Stimulated activated CD4-positive, alpha-beta T cell treated with anti-CD3 and anti-CD28 coated beads, Interleukin-12 subunit alpha, Interleukin-12 subunit beta, amount 100 ng/mL, for 24 hours (primary cell): ENCODE results near the gene IFT172.
"Not testable (repeated sequence)": the region's sequence is repeated elsewhere in the genome, so short reads cannot be mapped to it uniquely, and the experiment has no call there.

Source experiments
- DNase-seq, 2 experiments: peaks; one replicate each; pipeline ENCODE4 v3.0.0-alpha.2; 2020; ENCODE audit warnings: low read depth in 2 of 2

Gene IFT172

DNA sequence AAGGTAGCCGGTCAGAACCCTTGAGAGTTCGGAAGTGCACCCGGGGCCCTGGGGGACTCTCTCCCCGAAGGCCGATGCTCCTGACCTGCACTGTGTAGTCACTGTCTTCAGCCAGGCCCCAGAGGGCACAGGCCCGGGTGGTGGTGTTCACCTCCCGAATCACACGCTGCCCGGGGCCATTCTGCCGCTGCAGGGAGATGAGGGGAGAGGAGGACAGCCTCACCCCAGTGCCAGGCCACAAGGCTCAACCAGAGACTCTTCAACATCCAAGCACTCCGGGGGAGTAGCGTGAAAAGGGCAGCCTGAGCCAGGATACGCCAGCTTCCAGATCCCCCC, 4.4 kb upstream of the IFT172 start:
- DNase-seq, result no peak

DNA sequence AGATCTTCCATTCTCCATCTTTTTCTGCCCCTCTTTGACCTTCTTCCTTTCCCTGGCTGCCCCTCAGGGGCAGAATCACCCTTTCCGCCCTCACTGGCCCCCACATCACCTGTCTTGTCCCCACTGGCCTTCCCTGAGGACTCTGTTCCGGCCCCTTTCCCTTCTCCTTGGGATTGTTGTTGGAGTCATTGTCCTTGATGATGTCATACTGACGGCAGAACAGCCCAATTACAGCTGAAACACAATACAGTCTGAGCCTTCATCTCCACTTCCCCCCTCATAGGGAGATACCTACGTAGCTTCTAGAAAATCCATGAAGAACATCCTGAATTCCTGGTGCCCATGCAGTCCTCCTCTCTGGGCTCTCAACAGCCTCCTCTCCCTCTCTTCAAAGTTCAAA, 3.0 kb upstream of the IFT172 start:
- no peak for DNase-seq

DNA sequence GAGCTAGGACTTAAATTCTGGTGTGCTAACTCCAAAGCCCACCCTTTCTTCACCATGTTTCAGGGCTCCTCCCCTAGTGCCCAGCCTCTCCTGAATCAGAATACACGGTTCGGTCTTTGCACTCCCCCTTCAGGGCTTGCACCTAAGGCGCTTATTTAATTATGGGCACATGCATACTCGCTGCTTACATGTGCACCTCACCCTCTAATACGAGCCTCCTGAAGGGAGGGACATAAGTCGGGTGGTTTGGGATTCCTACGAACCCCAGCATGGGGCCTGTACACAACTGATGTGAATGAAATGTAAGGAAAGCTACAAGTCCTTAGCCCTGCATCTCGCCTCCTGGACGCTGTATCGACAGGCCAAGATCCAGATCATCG, 435 bp downstream of the IFT172 start:
- no peak for DNase-seq

DNA sequence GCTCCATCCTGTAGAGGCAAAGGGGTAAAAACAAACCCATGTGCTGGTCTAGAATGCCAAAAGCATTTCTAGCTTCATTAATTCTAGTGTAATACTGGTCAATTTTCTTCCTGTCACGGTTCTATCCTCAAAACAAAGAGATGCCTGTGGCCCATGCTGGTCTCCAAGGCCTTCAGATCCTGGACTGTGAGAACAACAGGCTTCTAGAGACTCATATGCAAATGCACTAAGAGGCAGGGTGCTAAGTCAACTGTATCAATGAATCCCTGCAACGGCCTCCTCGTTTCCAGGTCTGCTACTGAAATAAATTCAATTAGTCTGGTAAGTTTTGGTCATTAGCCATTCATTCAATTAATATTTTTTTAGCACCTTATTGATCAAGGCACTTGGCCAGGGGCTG, 4.0 kb downstream of the IFT172 start:
- no peak for DNase-seq

DNA sequence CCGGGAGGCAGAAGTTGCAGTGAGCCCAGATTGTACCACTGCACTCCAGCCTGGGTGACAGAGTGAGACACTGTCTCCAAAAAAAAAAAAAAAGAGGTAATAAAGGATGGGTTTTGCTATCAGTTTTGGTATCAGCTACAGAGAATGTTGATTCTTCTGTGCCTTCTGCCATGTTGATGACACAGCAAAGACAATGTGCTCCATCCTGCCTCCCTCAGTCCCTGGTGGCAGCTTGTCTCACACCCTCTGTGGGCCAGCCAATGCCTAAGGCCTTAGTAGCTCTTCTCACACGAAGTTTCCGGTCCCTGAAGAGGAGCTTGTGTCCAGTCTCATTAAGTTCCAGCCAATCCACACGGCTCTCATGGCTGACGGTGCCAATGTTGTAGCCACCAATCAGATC, 17.6 kb downstream of the IFT172 start:
- DNase-seq, result no peak

DNA sequence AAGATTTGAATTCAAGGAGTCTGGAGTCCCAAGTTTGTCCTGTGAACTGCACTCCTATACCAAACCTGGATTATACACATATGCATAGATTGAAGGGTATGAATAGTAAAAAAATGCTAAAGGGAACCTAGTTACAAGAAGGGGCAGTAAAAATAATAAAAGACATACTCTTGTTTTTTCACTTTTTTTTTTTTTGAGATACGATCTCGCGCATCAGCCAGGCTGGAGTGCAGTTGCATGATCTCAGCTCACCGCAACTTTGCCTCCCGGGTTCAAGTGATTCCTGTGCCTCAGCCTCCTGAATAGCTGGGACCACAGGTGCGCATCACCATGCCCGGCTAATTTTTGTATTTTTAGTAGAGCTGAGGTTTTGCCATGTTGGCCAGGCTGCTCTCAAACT, 25.1 kb downstream of the IFT172 start:
- no peak for DNase-seq

DNA sequence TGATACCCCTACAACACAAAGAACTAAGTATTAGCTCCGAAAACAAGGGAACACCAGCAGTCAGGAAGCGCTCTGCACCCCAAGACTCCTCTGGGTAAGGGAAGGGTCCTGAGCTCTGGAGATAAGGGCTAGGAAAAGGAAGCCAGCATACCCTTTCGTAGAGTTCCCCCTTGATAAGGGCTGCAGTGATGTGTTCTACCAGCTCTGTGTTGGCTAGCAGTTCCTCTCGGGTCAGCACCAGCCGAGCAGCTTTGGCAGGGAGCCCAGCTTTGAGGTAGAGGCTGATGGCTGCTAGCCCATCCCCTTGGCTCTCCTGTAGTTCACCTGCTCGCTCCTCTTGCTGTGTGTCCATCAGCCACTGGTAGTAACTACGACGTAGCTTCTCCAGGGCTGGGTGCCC, 28.4 kb downstream of the IFT172 start:
- no peak for DNase-seq

DNA sequence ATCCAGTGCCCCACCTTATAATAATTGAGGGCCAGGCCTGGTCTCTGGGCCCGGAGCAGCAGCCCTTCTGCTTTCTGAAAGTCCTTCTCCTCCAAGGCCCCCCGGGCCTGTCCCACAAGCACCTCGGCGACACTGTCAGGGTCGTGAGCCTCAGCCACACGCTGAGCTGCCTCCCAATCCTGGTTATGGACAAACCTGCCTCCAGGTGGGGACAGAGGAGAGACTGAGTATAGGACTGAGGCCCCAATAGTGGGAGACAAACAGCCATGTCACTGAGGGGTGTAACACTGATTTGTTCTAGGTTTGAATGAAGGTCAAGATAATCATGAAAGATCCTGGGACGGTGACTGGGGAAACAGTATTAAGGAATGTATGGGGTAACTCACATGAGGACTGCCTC, 35.6 kb downstream of the IFT172 start:
- no peak for DNase-seq

DNA sequence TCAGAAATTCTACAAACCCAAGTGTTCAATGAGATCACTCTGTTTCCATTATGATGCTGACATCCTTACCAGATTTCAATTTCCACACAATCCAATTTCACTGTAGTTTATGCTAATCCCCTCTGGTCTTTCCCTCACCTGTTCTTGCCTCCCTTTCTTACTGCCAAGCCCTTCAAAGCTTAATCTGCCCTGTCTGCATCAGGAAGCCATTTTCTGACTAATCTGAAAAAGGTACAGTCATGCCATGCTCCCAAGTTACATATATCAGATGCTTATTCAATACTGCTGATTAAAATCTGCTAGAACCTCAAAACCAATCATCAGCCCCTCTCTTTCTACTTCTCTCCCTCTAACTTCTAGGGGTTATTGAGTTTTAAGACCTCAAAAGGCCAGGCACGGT, 38.4 kb downstream of the IFT172 start:
- DNase-seq, result no peak

DNA sequence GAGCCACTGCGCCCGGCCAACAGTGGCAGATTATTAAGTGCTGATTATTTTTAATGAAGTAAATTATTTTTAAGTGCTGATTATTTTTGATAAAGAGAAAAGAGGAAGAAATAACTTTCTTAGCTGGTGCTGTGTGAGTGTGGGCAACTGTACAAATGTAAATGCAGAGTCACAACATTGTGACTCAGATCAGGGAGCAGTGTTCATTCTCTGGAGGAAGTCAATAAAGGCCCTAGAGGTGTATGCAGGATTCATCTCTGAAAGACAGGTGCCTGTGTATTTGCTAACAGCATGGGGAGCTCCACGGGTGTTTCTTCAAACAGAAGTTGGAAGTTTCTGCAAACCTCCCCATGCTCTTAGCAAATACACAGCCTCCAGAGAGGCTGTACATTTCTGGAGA, 41.2 kb downstream of the IFT172 start:
- DNase-seq, result no peak

DNA sequence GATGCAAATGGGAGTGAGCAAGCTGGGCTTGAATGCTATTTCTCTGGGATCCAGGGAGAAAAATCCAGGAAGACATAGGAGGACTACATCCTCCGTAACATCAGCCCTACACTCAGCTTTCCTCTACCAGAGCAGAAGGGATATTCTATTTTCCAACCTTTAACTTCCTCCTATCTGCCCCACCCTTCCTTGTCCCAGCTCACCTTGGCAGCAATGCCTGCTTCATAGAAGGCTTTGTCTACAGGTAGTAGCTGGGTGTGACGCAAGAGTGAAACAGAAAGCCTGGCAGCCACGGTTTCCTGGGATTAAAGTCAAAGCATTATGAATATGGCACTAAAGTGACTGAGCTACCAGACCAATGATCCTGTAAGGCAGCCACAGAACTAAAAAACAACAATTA, 43.5 kb downstream of the IFT172 start:
- DNase-seq, result no peak

DNA sequence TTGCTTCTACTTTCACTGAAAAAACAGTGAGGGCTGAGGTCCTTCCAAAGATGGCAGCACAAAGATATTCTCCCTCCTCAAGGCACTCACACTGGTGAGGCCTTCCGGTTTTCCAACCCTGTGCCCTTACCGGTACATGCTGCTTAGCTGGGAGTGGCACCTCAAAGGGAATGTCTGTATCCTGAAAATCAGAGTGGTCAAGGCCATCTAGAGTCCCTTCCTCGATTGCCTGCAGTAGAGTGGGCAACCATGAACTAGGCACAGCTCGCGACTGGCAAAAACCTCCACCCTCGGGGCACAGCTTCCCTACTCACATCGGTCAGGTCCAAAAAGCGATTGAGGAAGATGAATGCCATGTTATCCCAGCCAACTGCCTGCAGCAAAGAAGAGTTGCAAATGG, 43.9 kb downstream of the IFT172 start:
- DNase-seq, result no peak

DNA sequence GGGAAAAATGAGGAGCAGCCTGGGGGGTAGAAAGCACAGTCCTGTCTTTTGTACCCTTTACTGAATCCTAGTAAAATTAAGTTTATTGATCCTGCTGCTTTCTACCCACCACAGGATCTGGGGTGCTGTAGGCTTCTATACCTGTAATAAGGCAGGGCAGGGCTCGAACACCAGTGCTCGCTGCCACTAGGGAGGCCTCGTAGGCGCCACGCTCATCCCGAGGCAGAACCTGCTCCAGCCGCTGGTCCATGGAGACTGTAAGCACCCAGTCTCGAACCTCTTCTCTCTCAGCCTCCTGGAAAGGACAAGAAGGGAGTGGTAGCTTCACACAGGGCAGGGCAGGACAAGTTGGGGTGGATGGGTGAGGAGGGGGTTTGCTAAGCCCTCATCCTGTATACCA, 44.4 kb downstream of the IFT172 start:
- no peak for DNase-seq

DNA sequence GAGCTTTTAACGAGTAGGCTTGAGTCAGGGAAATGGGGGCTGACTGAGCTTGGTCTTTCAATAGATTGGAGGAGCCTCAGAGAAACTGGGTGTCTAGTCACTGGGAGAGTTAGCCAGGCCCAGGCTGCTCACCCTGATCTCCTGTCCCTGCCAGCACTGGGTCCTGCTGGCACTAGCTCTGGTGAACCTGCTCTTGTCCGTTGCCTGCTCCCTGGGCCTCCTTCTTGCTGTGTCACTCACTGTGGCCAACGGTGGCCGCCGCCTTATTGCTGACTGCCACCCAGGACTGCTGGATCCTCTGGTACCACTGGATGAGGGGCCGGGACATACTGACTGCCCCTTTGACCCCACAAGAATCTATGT, 46.6 kb downstream of the IFT172 start:
- no peak for DNase-seq

DNA sequence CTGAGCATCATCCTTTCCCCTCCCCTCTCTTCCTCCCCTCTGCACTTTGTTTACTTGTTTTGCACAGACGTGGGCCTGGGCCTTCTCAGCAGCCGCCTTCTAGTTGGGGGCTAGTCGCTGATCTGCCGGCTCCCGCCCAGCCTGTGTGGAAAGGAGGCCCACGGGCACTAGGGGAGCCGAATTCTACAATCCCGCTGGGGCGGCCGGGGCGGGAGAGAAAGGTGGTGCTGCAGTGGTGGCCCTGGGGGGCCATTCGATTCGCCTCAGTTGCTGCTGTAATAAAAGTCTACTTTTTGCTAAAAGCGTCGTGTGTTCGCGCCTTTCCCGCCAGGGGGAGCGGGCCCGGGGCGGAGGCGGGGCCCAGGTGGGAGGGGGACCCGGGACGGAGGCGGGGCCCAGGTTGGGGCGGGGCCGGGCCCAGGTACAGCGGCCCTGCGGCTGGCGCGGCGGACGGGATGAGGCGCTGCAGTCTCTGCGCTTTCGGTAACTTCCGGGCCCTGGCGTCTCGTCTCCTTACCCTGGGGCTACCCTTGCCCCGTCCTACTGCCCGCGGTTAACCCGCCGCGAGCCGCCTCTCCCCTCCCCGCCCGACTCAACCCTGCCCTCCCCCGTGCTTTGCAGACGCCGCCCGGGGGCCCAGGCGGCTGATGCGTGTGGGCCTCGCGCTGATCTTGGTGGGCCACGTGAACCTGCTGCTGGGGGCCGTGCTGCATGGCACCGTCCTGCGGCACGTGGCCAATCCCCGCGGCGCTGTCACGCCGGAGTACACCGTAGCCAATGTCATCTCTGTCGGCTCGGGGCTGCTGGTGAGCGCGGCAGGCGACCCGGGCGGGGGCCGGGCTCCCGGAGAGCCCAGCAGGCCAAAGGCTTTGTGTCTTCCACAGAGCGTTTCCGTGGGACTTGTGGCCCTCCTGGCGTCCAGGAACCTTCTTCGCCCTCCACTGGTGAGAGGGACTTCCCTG, 47.3 kb downstream of the IFT172 start, which contains the start of gene KRTCAP3:
Gene KRTCAP3 (plus strand): TSS at position 424 of the 962 bp plus-strand sequence. CDS start 32 bp downstream, at position 456.
- peak in 1 of 2 experiments; percentile 12 for DNase-seq

DNA sequence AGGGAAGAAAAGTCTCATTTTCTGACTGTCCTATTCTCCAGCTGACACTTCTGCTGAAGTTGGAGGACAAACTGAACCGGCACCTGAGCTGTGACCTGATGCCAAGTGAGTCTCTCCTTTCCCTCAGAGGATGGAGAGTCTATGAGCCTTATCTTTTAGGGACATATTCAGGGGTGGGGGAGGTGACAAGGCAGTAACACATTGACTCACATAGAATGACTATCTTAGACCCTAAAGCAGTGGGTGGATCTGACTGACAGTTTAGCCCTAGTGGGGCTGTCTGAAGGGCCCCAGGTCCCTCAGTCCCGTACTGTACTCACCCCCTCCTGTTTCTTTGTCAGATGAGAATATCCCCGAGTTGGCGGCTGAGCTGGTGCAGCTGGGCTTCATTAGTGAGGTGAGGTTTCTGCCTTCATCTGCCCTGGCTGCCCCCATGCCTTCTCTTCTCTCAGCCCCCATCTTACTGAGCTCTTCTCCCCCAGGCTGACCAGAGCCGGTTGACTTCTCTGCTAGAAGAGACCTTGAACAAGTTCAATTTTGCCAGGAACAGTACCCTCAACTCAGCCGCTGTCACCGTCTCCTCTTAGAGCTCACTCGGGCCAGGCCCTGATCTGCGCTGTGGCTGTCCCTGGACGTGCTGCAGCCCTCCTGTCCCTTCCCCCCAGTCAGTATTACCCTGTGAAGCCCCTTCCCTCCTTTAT, 48.2 kb downstream of the IFT172 start:
- DNase-seq, result no peak

DNA sequence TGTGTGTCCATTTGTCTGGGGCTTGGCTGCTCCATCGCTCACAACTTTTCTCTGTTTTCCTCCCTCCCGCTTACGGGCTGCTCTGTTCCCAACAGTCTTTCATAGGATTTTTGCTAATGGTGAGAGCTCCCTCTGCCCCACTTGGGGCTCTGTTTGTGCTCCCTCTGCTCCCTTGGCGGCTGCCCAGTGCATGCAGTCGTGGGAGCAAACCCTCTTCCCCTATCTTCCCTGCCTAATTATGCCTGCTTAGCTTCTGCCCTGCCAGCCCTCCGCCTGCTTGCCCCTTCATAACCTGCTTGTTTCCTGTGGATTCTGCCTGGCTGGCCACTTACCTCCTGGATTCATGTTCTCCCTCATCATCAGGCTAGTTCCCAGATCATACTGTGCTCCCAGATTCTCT, 53.9 kb downstream of the IFT172 start:
- no peak for DNase-seq

DNA sequence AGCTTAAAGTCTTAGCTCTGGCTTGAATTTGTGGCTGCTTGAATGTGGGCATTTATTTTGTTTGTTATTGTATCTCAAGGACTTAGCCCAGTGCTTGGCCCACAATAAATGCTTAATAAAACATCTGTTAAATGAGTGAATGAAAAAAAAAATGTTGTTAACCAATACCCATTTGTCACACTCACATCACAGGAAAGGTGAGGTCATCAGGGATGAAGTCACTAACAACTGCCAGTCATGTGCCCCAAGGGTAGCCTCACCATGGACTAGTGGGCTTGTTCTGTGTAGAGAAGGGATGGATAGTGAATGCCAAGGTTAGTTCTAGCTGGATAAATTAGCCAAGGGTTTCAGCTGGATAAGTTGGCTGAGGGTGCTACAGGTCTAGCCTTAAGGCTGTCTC, 58.1 kb downstream of the IFT172 start:
- no peak for DNase-seq

DNA sequence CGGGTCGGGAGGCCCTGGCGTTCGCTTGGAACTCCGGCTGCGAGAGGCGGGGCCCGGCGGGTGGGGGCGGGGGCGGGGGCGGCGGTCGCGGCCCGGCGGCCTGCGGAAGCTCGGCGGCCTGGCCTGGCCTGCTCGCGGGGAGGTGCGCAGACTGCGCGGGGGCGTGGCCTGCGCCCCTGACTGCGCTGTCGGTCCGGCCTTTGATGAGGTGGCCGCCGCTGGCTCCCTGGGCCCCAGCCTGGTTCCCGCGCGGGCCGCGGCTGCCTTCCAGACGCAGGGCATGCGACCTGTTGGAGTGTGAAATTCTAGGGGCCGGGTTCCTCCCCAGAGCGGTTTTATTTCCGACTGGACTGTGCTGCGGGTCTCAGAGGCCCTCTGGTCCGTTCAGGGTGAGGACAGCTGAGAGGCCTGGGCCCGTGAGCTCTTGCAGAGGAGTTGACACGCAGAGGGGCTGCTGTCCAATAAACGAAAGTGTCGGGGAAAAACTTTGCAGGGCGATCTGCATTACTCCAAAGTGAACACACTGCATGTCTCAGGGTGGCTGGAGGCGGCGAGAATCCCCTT, 60.5 kb downstream of the IFT172 start:
- peak; percentile 48 to 68 for DNase-seq

DNA sequence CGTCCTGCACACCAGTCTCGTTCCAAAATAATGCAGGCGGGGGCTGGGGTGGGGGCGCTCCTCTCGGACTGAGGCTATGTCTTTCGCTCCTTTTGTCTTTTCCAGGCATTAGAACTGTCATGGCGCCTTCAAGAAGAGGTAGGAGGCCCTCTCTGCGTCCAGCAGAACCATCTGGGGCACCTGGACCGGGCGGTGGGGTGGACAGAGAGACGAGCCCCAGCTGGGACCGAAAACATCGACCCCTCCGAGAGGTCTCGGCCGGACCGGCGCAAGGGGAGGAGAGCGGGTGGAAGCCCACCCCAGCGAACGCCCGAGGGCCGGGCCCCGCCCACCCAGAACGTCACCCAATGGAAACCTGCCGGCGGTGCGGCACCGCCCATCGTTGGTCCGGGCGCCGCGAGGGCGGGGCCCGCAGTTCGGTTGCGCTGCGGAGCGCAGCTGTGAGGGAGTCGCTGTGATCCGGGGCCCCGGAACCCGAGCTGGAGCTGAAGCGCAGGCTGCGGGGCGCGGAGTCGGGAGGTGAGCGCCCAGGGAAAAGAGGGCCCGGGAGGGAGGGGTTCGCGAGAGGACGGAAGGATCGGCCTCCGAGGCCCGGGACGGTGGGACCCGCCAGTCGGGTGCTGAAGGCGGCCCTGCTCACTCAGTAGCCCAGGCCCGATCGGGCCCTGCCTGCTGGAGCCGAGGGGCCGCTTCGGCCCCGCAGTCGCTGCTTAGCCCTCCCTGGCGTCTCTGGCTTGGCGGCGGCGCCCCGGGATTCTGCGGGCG, 61.1 kb downstream of the IFT172 start, which contains the start of gene NRBP1:
Gene NRBP1 (plus strand): TSS at position 419 of the 765 bp plus-strand sequence. CDS start 4,643 bp downstream, outside the sequence.
- DNase-seq, result peak; percentile 80 to 91

DNA sequence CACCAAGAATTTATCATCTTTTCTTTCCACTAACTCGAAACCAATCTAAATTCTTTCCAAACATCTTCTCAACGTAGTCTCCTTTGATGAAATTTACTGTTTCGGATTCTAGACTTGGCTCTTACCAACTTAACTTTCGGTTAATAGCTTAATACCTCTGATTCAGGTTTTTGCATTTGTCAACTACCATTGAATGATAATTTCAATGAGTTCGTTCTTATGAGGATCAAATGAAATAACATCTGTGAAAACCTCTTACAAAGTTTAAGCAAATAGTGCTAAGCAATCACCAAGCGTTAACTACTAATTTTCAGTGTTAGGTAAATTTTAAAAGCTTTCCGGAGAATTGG, 61.7 kb downstream of the IFT172 start:
- DNase-seq, result no peak

DNA sequence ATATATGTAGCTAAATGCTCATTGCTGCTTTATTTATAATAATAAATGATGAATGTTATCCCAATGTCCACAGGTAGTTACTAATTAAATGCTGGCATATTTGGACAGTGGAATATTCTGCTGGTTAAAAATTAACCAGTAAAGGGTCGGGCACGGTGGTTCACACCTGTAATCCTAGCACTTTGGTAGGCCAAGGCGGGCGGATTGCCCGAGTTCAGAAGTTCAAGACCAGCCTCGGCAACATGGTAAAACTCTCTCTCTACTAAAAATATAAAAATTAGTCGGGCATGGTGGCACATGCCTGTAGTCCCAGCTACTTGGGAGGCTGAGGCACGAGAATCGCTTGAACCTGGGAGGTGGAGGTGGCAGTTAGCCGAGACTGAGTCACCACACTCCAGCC, 64.5 kb downstream of the IFT172 start:
- DNase-seq, result not testable (repeated sequence)
